ENCODE data around the gene IER5L.
"Not testable (repeated sequence)": the region's sequence is repeated elsewhere in the genome, so short reads cannot be mapped to it uniquely, and the experiment has no call there.

Gene IER5L

GRCh38 chr9:129194221-129194620, 16.2 kb upstream of the IER5L start:
- no peak for DNase-seq (ENCODE audit: low read depth in 1 of 2, low spot score in 1 of 2)
- no peak overlapping the region for H3K27ac ChIP-seq (replicated peaks)
- H3K27me3 ChIP-seq (ENCODE audit: insufficient read depth, poor library complexity, severe bottlenecking): no peaks in the 10 kb centered on the region
- H3K4me3 ChIP-seq (replicated peaks; ENCODE audit: insufficient read depth, low read length): no peak overlapping the region
- TF ChIP-seq GABPA (IDR thresholded peaks at IDR 0.05; ENCODE audit: low read depth) (no peak), REST (IDR thresholded peaks at IDR 0.05; ENCODE audit: insufficient replicate concordance, low read depth) (no peak), SPI1 (IDR thresholded peaks at IDR 0.05; ENCODE audit: borderline replicate concordance, low read depth) (no peak), CTCF (IDR thresholded peaks at IDR 0.05; ENCODE audit: insufficient read depth, low read length) (no peak), POLR2AphosphoS5 (IDR thresholded peaks at IDR 0.05; ENCODE audit: low read depth) (no peak)

GRCh38 chr9:129193655-129194054, 15.6 kb upstream of the IER5L start:
- Histone ChIP-seq H3K27ac (replicated peaks) (no peak overlapping the region), H3K27me3 (ENCODE audit: insufficient read depth, poor library complexity, severe bottlenecking) (no peaks in the 10 kb centered on the region), H3K4me3 (replicated peaks; ENCODE audit: insufficient read depth, low read length) (no peak overlapping the region)
- TF ChIP-seq GABPA (IDR thresholded peaks at IDR 0.05; ENCODE audit: low read depth) (no peak), SPI1 (IDR thresholded peaks at IDR 0.05; ENCODE audit: borderline replicate concordance, low read depth) (no peak), CTCF (IDR thresholded peaks at IDR 0.05; ENCODE audit: insufficient read depth, low read length) (no peak)
- no peak for DNase-seq (ENCODE audit: low read depth in 1 of 2, low spot score in 1 of 2)

- Histone ChIP-seq H3K27me3 (ENCODE audit: insufficient read depth, poor library complexity, severe bottlenecking) (no peaks in the 10 kb centered on the region), H3K4me3 (replicated peaks; ENCODE audit: insufficient read depth, low read length) (no peak overlapping the region), H3K27ac (replicated peaks) (no peak overlapping the region)
- TF ChIP-seq SPI1 (IDR thresholded peaks at IDR 0.05; ENCODE audit: borderline replicate concordance, low read depth): no peak
- TF ChIP-seq GABPA (IDR thresholded peaks at IDR 0.05; ENCODE audit: low read depth): no peak
- no peak for TF ChIP-seq CTCF (IDR thresholded peaks at IDR 0.05; ENCODE audit: insufficient read depth, low read length)
- TF ChIP-seq REST (IDR thresholded peaks at IDR 0.05; ENCODE audit: insufficient replicate concordance, low read depth): no peak
- TF ChIP-seq POLR2AphosphoS5 (IDR thresholded peaks at IDR 0.05; ENCODE audit: low read depth): no peak
- no peak for DNase-seq (ENCODE audit: low read depth in 1 of 2, low spot score in 1 of 2)
Measured at GRCh38 chr9:129191234-129191633, 13.2 kb upstream of the IER5L start.

- not testable (repeated sequence) for DNase-seq (ENCODE audit: low read depth in 1 of 2, low spot score in 1 of 2); H3K27me3 ChIP-seq (ENCODE audit: insufficient read depth, poor library complexity, severe bottlenecking); H3K27ac ChIP-seq (replicated peaks); H3K4me3 ChIP-seq (replicated peaks; ENCODE audit: insufficient read depth, low read length)
Measured at GRCh38 chr9:129189971-129190370, 11.9 kb upstream of the IER5L start.

Measured in HL-60 (cell line).